Activated CD4-positive, alpha-beta T cell treated with anti-CD3 and anti-CD28 coated beads, Interleukin-2, amount 50 U/mL, for 48 hours (primary cell): ENCODE results near the gene TAF11.
"Not testable (repeated sequence)": the region's sequence is repeated elsewhere in the genome, so short reads cannot be mapped to it uniquely, and the experiment has no call there.

Source experiments
- DNase-seq, 2 experiments: peaks; one replicate each; pipeline ENCODE4 v3.0.0-alpha.2; 2020

The TAF11 gene

GRCh38 chr6:34901930-34902329 lies 14.1 kb upstream of the TAF11 start:
- no peak for DNase-seq

- no peak for DNase-seq
Observed at GRCh38 chr6:34900321-34901031, 12.6 kb upstream of the TAF11 start.

GRCh38 chr6:34899748-34900147 lies 11.9 kb upstream of the TAF11 start:
- not testable (repeated sequence) for DNase-seq

DNA sequence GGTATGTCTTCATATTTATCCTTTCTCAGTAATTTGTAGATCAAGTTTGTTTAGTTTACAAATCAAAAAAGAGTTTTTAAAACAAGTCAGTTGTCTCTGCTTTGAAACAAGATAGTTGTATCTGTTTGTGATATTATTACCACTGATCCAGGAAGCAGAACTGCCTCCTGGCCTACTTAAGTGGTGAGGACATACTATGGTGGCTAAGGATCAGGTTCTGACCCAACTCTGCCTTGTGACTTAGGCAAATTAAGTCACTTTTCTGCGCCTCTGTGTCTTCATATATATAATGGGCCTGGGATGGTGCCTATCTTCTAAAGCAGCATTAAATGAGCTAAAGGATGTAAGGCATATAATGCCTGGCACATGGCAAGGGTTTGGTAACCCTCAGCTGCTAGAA lies 9.9 kb upstream of the TAF11 start:
- no peak for DNase-seq

DNA sequence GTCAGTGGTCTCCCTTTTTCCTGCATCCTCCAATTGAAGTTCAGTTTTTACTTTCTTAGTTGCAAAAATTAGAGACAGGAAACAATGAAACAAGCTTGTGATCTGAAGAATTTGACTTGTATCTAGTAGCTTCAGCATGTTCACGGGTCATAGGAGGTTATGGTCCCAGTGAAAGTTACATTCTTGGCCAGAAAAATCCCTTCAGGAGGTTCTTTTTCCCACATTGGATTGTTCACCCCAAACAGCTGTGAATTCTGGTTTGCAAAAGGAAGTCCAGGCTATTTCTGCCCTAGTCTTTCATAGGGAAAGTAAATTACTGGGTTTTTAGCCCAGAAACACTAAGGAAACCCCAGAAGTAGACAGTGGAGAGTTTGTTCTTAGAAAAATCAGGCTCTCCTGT lies 9.3 kb upstream of the TAF11 start:
- no peak for DNase-seq

DNA sequence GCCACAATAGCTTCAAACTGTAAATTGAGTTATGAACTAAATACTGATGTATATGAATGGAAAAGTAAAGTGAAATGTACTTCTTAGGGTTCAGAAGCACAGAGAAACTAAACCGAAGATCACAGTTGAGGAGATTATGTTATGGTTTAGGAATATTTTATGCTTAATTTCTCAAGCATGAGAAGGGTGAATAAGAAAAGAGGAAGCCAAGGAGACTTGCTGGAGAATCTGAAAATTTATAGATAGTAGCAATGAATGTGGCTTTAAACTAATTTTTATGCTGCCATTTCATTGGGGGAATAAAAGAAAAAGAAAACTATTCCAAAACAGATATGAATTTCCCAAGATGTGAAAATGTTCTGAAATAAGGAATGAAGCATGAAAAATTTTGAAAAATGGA lies 6.9 kb upstream of the TAF11 start:
- DNase-seq, result no peak

DNA sequence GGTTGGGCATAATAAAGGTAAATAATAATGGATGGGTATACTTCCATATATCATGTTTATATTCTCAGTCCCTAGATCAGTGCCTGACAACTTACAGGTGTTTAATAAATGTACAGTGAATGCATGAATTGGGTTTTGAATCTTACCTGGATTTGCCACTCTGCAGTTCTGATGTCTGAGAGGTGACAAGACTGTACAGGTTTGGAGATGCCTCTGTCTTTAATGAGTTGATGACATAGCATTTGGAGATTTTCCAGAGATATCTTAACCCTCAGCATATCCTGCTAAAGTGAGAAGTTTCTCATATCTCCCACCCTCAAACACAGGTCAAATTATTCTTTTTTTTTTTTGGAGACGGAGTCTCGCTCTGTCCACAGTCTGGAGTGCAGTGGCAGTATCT lies 3.5 kb upstream of the TAF11 start:
- DNase-seq, result no peak

GRCh38 chr6:34890533-34890925 lies 2.7 kb upstream of the TAF11 start:
- DNase-seq, result no peak

DNA sequence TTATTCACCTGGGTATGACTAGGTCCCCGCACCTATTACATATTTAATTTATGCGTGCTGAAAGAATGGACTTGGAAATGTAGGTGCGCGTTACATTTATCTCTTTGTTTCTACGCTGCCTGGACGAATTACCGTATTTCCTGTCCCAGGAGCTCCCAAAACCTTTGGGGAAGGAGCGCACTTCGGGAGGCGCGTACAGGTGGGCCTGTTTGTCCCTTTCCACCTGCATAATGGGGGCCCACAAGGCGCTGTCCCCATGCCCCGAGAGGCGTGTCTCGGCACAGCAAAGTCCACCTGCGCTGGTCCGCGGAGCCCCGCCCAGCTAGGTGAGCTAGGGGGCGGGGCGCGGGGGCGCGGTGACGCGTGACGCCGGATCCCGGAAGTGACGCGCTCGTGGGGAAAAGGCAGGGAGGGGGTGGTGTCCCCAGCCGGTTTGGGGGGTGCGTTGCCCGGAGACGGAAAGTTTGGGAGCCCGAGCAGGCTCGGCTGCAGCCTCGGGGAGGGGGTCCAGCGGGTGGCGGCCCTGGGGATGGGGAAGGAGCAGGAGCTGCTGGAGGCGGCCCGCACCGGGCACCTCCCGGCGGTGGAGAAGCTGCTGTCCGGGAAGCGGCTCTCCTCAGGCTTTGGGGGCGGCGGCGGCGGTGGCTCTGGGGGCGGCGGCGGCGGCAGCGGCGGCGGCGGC lies 1.2 kb upstream of the TAF11 start, which contains the start of gene ANKS1A:
ANKS1A (plus strand) TSS at position 382 of the 682 bp plus-strand sequence; CDS start at position 530, 148 bp downstream.
- peak; percentile 90 to 91 for DNase-seq

GRCh38 chr6:34888514-34888856 lies 643 bp upstream of the TAF11 start:
- no peak for DNase-seq

DNA sequence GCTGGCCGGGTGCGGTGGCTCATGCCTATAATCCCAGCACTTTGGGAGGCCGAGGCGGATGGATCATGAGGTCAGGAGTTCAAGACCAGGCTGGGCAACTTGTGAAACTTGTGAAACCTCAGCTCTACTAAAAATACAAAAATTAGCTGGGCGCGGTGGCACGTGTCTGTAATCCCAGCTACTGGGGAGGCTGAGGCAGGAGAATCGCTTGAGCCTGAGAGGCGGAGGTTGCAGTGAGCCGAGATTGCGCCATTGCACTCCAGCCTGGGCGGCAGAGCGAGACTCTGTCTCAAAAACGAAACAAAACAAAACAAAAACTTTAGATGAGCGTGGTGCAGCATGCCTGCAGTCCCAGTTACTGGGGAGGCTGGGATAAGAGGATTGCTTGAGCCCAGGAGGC lies 2.0 kb downstream of the TAF11 start:
- not testable (repeated sequence) for DNase-seq

DNA sequence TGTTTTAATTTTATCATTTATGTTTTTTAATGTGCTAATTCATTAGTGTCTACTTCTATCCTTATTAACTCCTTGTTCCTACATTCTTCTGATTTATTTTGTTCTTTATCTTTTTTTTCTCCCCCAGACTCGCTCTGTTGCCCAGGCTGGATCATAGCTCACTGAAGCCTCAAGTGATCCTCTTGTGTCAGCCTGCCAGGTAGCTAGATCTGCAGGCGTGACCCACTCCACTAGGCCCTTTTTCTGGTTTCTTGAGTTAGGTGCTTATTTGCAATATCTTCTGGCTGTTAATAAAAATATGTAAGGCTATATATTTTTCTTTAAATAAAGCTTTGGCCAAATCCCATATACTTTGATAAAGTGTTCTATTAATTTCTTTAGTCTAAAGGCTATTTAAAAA lies 2.8 kb downstream of the TAF11 start:
- DNase-seq, result no peak

DNA sequence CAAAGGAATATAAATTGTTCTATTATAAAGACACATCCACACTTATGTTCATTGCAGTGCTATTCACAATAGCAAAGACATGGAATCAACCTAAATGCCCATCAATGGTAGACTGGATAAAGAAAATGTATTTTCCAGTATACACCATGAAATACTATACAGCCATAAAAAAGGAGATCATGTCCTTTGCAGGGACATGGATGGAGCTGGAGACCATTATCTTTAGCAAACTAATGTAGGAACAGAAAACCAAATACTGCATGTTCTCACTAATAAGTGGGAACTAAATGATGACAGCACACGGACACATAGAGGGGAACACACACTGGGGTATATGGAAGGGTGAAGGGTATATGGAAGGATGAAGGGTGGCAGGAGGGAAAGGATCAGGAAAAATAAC lies 3.8 kb downstream of the TAF11 start:
- DNase-seq, result not testable (repeated sequence)

DNA sequence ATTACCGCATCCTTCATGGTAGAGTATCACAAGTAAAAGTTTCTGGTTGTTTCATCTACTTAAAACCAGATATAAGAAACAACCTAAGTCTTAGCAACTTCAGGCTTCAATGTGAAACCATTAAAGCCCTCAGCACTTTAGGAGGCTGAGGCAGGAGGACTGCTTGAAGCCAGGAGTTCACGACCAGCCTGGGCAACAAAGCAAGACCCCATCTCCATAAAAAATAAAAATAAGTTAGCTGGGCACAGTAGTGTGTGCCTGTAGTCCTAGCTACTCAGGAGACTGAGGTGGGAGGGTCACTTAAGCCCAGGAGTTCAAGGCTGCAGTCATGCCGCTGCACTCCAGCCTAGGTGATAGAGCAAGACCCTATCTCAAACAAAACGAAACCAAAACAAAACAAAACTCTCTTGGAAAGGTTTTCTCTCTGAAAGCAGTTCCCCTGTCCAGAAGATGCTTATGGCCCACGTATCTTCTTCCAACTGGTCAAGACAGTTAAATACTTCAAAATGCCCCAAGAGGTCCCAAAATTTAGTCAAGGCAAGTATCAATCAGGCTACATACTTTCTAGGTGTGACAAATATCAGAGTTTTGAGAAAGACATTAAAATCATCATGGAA lies 9.9 kb downstream of the TAF11 start:
- DNase-seq, result no peak

GRCh38 chr6:34877259-34877658 lies 10.6 kb downstream of the TAF11 start:
- no peak for DNase-seq

GRCh38 chr6:34876472-34876871 lies 11.4 kb downstream of the TAF11 start:
- no peak for DNase-seq

GRCh38 chr6:34875292-34876213 lies 12.3 kb downstream of the TAF11 start:
- no peak for DNase-seq

- no peak for DNase-seq
Observed at GRCh38 chr6:34872332-34872731, 15.5 kb downstream of the TAF11 start.

- no peak for DNase-seq
Observed at GRCh38 chr6:34871853-34872252, 16.0 kb downstream of the TAF11 start.

GRCh38 chr6:34867484-34867883 lies 20.4 kb downstream of the TAF11 start:
- no peak for DNase-seq

DNA sequence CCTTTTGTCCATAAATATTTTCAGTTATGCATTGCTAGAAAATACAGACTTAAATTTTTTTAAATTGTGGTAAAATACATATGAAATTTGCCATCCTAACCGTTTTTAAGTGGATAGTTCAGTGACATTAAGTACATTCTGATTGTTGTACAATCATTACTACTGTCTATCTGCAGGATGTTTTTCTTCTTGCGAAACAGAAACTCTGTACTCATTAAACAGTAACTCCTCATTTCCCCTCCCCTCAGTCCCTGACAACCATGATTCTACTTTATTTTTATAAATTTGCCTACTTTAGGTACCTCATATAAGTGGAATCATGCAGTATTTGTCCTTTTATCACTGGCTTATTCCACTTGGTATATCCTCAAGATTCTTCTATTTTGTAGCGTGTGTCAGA lies 21.3 kb downstream of the TAF11 start:
- no peak for DNase-seq

DNA sequence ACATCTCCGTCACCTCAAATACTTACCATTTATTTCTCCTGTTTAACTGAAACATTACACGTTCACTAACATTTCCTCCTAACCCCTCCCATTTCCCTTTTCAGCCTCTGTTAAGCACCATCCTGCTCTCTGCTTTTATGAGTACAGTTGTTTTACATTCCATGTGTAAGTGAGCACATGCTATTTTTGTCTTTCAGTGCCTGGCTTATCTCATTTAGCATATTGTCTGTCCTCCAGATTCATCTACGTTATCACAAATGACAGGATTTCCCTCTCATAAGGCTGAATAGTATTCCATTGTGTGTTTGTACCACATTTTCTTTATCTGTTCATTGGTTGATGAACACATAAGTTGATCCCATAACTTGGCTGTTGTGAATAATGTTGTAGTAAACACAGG lies 22.7 kb downstream of the TAF11 start:
- no peak for DNase-seq

DNA sequence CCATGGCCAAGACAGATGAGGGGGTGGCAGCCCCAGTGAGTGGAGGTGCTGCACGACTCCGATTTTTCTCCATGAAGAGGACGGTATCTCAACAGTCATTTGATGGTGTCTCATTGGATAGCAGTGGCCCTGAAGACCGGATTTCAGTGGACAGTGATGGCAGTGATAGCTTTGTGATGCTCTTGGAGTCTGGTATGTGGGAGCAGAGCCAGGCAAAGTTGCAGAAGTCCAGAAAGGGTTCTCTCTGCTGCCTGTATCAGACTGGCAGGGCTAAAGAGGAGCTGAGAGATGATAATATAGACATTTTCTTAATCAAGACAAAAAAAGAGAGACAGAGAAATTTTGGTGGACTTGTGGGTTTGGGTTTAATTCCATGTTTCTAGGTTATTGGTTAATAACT lies 23.8 kb downstream of the TAF11 start:
- no peak for DNase-seq
